ENCODE results near the gene KL. TPM values are rescaled to one million over a fixed set of nuclear protein-coding genes. Genes with fewer than 3 reads are reported as not detected.

The KL gene
- total RNA-seq, 4 donors from 2014 or later: 1.3 to 1.6 (median 1.4) TPM

- DNase-seq: no peak
- intact Hi-C loops (cut with DNase I; ENCODE audit: low total_unique reads) (no loop called here), in situ Hi-C loops (cut with MboI; ENCODE audit: low sequenced_read_pairs in 4 of 4) (no loop called here)
- no peak overlapping the region for H3K27ac ChIP-seq
- H3K9me3 ChIP-seq: no peaks in the 10 kb centered on the region
- TF ChIP-seq POLR2A (IDR thresholded peaks at IDR 0.05) (no peak), CTCF (IDR thresholded peaks at IDR 0.05 in 4 of 5, conservative IDR thresholded peaks at IDR 0.05 in 1 of 5) (no peak)
- no peak for ATAC-seq
- H3K27me3 ChIP-seq: no peaks in the 10 kb centered on the region
- H3K4me1 ChIP-seq: no peaks in the 10 kb centered on the region
- H3K4me3 ChIP-seq: no peak overlapping the region
- H3K36me3 ChIP-seq: peaks cover 0 to 16% of the 10 kb centered on the region in 2 donors
Measured at GRCh38 chr13:33100886-33101285, 84.7 kb downstream of the KL start.

- H3K27me3 ChIP-seq: no peaks in the 10 kb centered on the region
- ATAC-seq: no peak
- H3K4me1 ChIP-seq: no peaks in the 10 kb centered on the region
- in situ Hi-C loops (cut with MboI; ENCODE audit: low sequenced_read_pairs in 4 of 4): no loop called here
- no peaks in the 10 kb centered on the region for H3K9me3 ChIP-seq
- H3K4me3 ChIP-seq: no peak overlapping the region
- no peak for TF ChIP-seq POLR2A (IDR thresholded peaks at IDR 0.05)
- no peak for TF ChIP-seq CTCF (IDR thresholded peaks at IDR 0.05 in 4 of 5, conservative IDR thresholded peaks at IDR 0.05 in 1 of 5)
- H3K27ac ChIP-seq: no peak overlapping the region
- intact Hi-C loops (cut with DNase I; ENCODE audit: low total_unique reads): no loop called here
- peaks cover 0 to 25% of the 10 kb centered on the region in 2 donors for H3K36me3 ChIP-seq
- no peak for DNase-seq
Measured at GRCh38 chr13:33101835-33102234, 85.6 kb downstream of the KL start.

GRCh38 chr13:33103457-33103856, 87.2 kb downstream of the KL start:
- H3K4me3 ChIP-seq: no peak overlapping the region
- peaks cover 0 to 25% of the 10 kb centered on the region in 2 donors for H3K36me3 ChIP-seq
- in situ Hi-C loops (cut with MboI; ENCODE audit: low sequenced_read_pairs in 4 of 4): no loop called here

GRCh38 chr13:33105387-33106005, 89.3 kb downstream of the KL start:
- peaks cover 7 to 12% of the 10 kb centered on the region in 2 donors for H3K4me1 ChIP-seq
- no peak for DNase-seq

More at GRCh38 chr13:33103457-33103856, 87.2 kb downstream of the KL start:
- Histone ChIP-seq H3K27me3 (no peaks in the 10 kb centered on the region), H3K4me1 (no peaks in the 10 kb centered on the region), H3K27ac (no peak overlapping the region), H3K9me3 (no peaks in the 10 kb centered on the region)
- intact Hi-C loops (cut with DNase I; ENCODE audit: low total_unique reads): no loop called here
- TF ChIP-seq POLR2A (IDR thresholded peaks at IDR 0.05) (no peak), CTCF (IDR thresholded peaks at IDR 0.05 in 4 of 5, conservative IDR thresholded peaks at IDR 0.05 in 1 of 5) (no peak)
- DNase-seq (no peak), ATAC-seq (no peak)

More at GRCh38 chr13:33105387-33106005, 89.3 kb downstream of the KL start:
- peak in 1 of 2 donors; percentile 33 for ATAC-seq
- Histone ChIP-seq H3K9me3 (no peaks in the 10 kb centered on the region), H3K36me3 (peaks cover 0 to 40% of the 10 kb centered on the region in 2 donors), H3K27ac (peak overlapping the region in 1 of 4 donors; percentile 9), H3K27me3 (no peaks in the 10 kb centered on the region), H3K4me3 (no peak overlapping the region)
- intact Hi-C loops (cut with DNase I; ENCODE audit: low total_unique reads) (no loop called here), in situ Hi-C loops (cut with MboI; ENCODE audit: low sequenced_read_pairs in 4 of 4) (no loop called here)
- TF ChIP-seq CTCF (IDR thresholded peaks at IDR 0.05 in 4 of 5, conservative IDR thresholded peaks at IDR 0.05 in 1 of 5) (no peak), POLR2A (IDR thresholded peaks at IDR 0.05) (no peak)

Measured in gastrocnemius medialis (tissue), 4 donors.